ENCODE data around the gene PRKAG2. TPM values are rescaled to one million over a fixed set of nuclear protein-coding genes. Genes with fewer than 3 reads are reported as not detected.

The PRKAG2 gene
- total RNA-seq, 1 donor from 2014 or later: 17.9 TPM

GRCh38 chr7:151566897-151567320 lies 310.0 kb downstream of the PRKAG2 start:
- DNase-seq (ENCODE audit: extremely low spot score, unreplicated experiment): no peak
- H3K36me3 Mint-ChIP-seq: peaks cover 8% of the 10 kb centered on the region
- no peaks in the 10 kb centered on the region for H3K9me3 Mint-ChIP-seq
- no peaks in the 10 kb centered on the region for H3K4me1 Mint-ChIP-seq (ENCODE audit: unreplicated experiment)
- H3K4me3 Mint-ChIP-seq: no peak overlapping the region
- no peak overlapping the region for H3K27ac Mint-ChIP-seq
- H3K27me3 Mint-ChIP-seq: no peaks in the 10 kb centered on the region
- TF ChIP-seq CTCF (conservative IDR thresholded peaks at IDR 0.05): no peak

- no peak for DNase-seq (ENCODE audit: extremely low spot score, unreplicated experiment)
- H3K27me3 Mint-ChIP-seq: no peaks in the 10 kb centered on the region
- no peak overlapping the region for H3K27ac Mint-ChIP-seq
- H3K36me3 Mint-ChIP-seq: peaks cover 9% of the 10 kb centered on the region
- H3K4me1 Mint-ChIP-seq (ENCODE audit: unreplicated experiment): no peaks in the 10 kb centered on the region
- no peaks in the 10 kb centered on the region for H3K9me3 Mint-ChIP-seq
- TF ChIP-seq CTCF (conservative IDR thresholded peaks at IDR 0.05): no peak
- H3K4me3 Mint-ChIP-seq: no peak overlapping the region
Observed at GRCh38 chr7:151565541-151565940, 311.4 kb downstream of the PRKAG2 start.

GRCh38 chr7:151560243-151560642 lies 316.7 kb downstream of the PRKAG2 start:
- H3K4me1 Mint-ChIP-seq (ENCODE audit: unreplicated experiment): no peaks in the 10 kb centered on the region
- no peak overlapping the region for H3K27ac Mint-ChIP-seq
- no peak for DNase-seq (ENCODE audit: extremely low spot score, unreplicated experiment)
- no peaks in the 10 kb centered on the region for H3K27me3 Mint-ChIP-seq
- TF ChIP-seq CTCF (conservative IDR thresholded peaks at IDR 0.05): no peak
- no peak overlapping the region for H3K4me3 Mint-ChIP-seq
- H3K9me3 Mint-ChIP-seq: no peaks in the 10 kb centered on the region
- peaks cover 9% of the 10 kb centered on the region for H3K36me3 Mint-ChIP-seq

GRCh38 chr7:151559557-151560183 lies 317.2 kb downstream of the PRKAG2 start:
- Mint-ChIP-seq H3K4me1 (ENCODE audit: unreplicated experiment) (no peaks in the 10 kb centered on the region), H3K36me3 (peaks cover 9% of the 10 kb centered on the region), H3K27me3 (no peaks in the 10 kb centered on the region), H3K27ac (no peak overlapping the region), H3K9me3 (no peaks in the 10 kb centered on the region), H3K4me3 (no peak overlapping the region)
- TF ChIP-seq CTCF (conservative IDR thresholded peaks at IDR 0.05): no peak
- DNase-seq (ENCODE audit: extremely low spot score, unreplicated experiment): no peak

DNA sequence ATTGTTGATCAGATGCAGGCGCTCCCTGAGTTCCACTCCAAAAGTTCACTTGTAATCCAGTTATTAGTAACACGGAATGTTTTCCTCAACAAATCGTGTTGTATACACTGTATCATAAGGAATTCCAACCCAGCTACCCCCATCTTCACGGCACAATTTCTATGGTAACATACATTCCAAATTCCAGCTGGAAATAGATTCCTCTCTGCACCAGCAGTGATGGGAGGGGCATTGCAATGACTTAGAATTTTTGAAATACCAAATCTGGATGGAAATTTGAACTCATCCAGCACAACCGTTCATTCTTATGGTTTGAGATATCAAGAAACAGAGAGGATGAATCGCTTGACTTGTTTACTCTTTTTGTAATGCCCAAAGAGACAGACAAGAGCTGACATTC lies 318.3 kb downstream of the PRKAG2 start:
- no peak overlapping the region for H3K27ac Mint-ChIP-seq
- no peaks in the 10 kb centered on the region for H3K4me1 Mint-ChIP-seq (ENCODE audit: unreplicated experiment)
- no peak for TF ChIP-seq CTCF (conservative IDR thresholded peaks at IDR 0.05)
- H3K9me3 Mint-ChIP-seq: no peaks in the 10 kb centered on the region
- peaks cover 9% of the 10 kb centered on the region for H3K36me3 Mint-ChIP-seq
- no peak overlapping the region for H3K4me3 Mint-ChIP-seq
- no peaks in the 10 kb centered on the region for H3K27me3 Mint-ChIP-seq
- no peak for DNase-seq (ENCODE audit: extremely low spot score, unreplicated experiment)

- Mint-ChIP-seq H3K4me3 (no peak overlapping the region), H3K27me3 (no peaks in the 10 kb centered on the region), H3K9me3 (no peaks in the 10 kb centered on the region), H3K36me3 (peaks cover 4% of the 10 kb centered on the region), H3K27ac (no peak overlapping the region), H3K4me1 (ENCODE audit: unreplicated experiment) (peaks cover 14% of the 10 kb centered on the region)
- no peak for DNase-seq (ENCODE audit: extremely low spot score, unreplicated experiment)
- TF ChIP-seq CTCF (conservative IDR thresholded peaks at IDR 0.05): no peak
Observed at GRCh38 chr7:151556592-151556991, 320.3 kb downstream of the PRKAG2 start.

Measured in type B pancreatic cell (in vitro differentiated cells).